B cell (primary cell): Measurements from ENCODE around the gene TELO2. TPM values are rescaled to one million over a fixed set of nuclear protein-coding genes. Genes with fewer than 3 reads are reported as not detected.

Experiments
- ATAC-seq: fragments of 200-7000 bp; cut with Tn5 transposase; one replicate; pipeline ENCODE4 v1.10.0; 2021; ENCODE audit warnings: low read depth, mild to moderate bottlenecking, moderate number of reproducible peaks, moderate library complexity
- CTCF ChIA-PET: fragments of 350-600 bp; sonication (Branson Sonifier 250); formaldehyde crosslinking; loops from one replicate; lab custom pipeline; 2021; ENCODE audit warnings: antibody characterized with exemption, inconsistent platforms; lab: Charles Lee
- POLR2A ChIA-PET: fragments of 350-600 bp; sonication (Branson Sonifier 250); formaldehyde crosslinking; loops from one replicate; lab custom pipeline; 2021; ENCODE audit warnings: antibody characterized with exemption; lab: Charles Lee
- DNase-seq: peaks from one replicate; pipeline ENCODE4 v3.0.0; 2013
- H2AFZ ChIP-seq: 2 replicates; pipeline ENCODE4 v1.6.1; 2012; ENCODE audit warnings: mild to moderate bottlenecking, low read depth, low read length; ENCODE audit not compliant: insufficient read depth, poor library complexity, severe bottlenecking
- H3K27ac ChIP-seq, 2 donors: 1 replicate in 1 of 2; 2 replicates in 1 of 2; pipeline ENCODE4 v1.5.1; 2012 to 2013; ENCODE audit warnings: low read length in 2 of 2, mild to moderate bottlenecking in 2 of 2, moderate library complexity in 1 of 2
- H3K27me3 ChIP-seq, 4 experiments: fragments of 200-600 bp in 1 of 4; sonication (generic) in 1 of 4; replicated peaks in 1 of 4; 1 replicate in 2 of 4; 2 replicates in 2 of 4; pipeline versions ENCODE4 v1.6.1 to v1.7.0; 2013 to 2016; ENCODE audit warnings: low read length in 3 of 4, mild to moderate bottlenecking in 2 of 4, mixed read lengths in 1 of 4, moderate library complexity in 1 of 4; ENCODE audit not compliant: insufficient read depth in 4 of 4, control insufficient read depth in 3 of 4; ENCODE audit errors: control extremely low read depth in 1 of 4
- H3K36me3 ChIP-seq, 2 experiments: replicated peaks in 1 of 2; 1 replicate in 1 of 2; 2 replicates in 1 of 2; pipeline versions ENCODE4 v1.6.1 to v1.7.1; 2013; ENCODE audit warnings: low read length in 1 of 2; ENCODE audit not compliant: insufficient read depth in 2 of 2, control insufficient read depth in 1 of 2; ENCODE audit errors: control extremely low read depth in 1 of 2, extremely low read depth in 1 of 2
- H3K4me1 ChIP-seq, 2 donors: fragments of 200-600 bp in 1 of 2; sonication (generic) in 1 of 2; 1 replicate in 1 of 2; 2 replicates in 1 of 2; pipeline versions ENCODE4 v1.5.1 to v1.6.1; 2013 to 2017; ENCODE audit warnings: low read length in 2 of 2; ENCODE audit not compliant: control insufficient read depth in 2 of 2, insufficient read depth in 2 of 2
- H3K4me2 ChIP-seq: replicated peaks from 2 replicates; pipeline ENCODE3; 2012; ENCODE audit warnings: mild to moderate bottlenecking, low read depth, low read length; ENCODE audit not compliant: poor library complexity, severe bottlenecking
- H3K4me3 ChIP-seq, 5 experiments: fragments of 200-600 bp in 1 of 5; sonication (generic) in 1 of 5; 1 replicate in 3 of 5; 2 replicates in 2 of 5; pipeline versions ENCODE4 v1.5.1 to v1.7.0; 2011 to 2016; ENCODE audit warnings: low read length in 4 of 5, mild to moderate bottlenecking in 4 of 5, low read depth in 2 of 5, control low read depth in 1 of 5, moderate library complexity in 1 of 5; ENCODE audit not compliant: insufficient read depth in 1 of 5; ENCODE audit errors: control extremely low read depth in 1 of 5, extremely low read depth in 1 of 5
- H3K79me2 ChIP-seq: fragments of 200-600 bp; sonication (generic); one replicate; pipeline ENCODE4 v1.6.0; 2016; ENCODE audit warnings: low read length; ENCODE audit not compliant: control insufficient read depth, insufficient read depth
- H3K9ac ChIP-seq: fragments of 200-600 bp; sonication (generic); 2 replicates; pipeline ENCODE4 v1.6.1; 2017; ENCODE audit warnings: mild to moderate bottlenecking, low read length, moderate library complexity
- H3K9me3 ChIP-seq, 3 donors: one replicate each; pipeline versions ENCODE4 v1.6.1 to v1.7.1; 2013; ENCODE audit warnings: low read length in 2 of 3; ENCODE audit not compliant: control insufficient read depth in 2 of 3, insufficient read depth in 1 of 3; ENCODE audit errors: control extremely low read depth in 1 of 3
- H4K20me1 ChIP-seq: 2 replicates; pipeline ENCODE4 v1.6.0; 2012; ENCODE audit warnings: mild to moderate bottlenecking, low read length; ENCODE audit not compliant: insufficient read depth, control insufficient read depth, poor library complexity, severe bottlenecking
- H3K27ac Mint-ChIP-seq: one replicate; pipeline ENCODE4 v1.8.0; 2021; ENCODE audit warnings: mixed read lengths
- H3K27me3 Mint-ChIP-seq: one replicate; pipeline ENCODE4 v1.8.0; 2021; ENCODE audit warnings: mixed read lengths
- H3K4me1 Mint-ChIP-seq: one replicate; pipeline ENCODE4 v1.8.0; 2021; ENCODE audit warnings: mixed read lengths
- H3K4me3 Mint-ChIP-seq: one replicate; pipeline ENCODE4 v1.8.0; 2021; ENCODE audit warnings: mixed read lengths
- H3K9me3 Mint-ChIP-seq: one replicate; pipeline ENCODE4 v1.8.0; 2022; ENCODE audit warnings: mixed read lengths; ENCODE audit not compliant: insufficient read depth
- EZH2 ChIP-seq: IDR thresholded peaks from 2 replicates; pipeline ENCODE4 v1.6.1; 2012; ENCODE audit warnings: borderline replicate concordance, low read depth, mild to moderate bottlenecking, moderate library complexity, low read length; ENCODE audit not compliant: insufficient read depth, poor library complexity, severe bottlenecking
- WGBS: methylation state at CpG from one replicate; pipeline ENCODE4 v1.1.5; 2013; ENCODE audit warnings: missing lambda C conversion rate; ENCODE audit not compliant: insufficient coverage; 5-methylcytosine and 5-hydroxymethylcytosine counted together
- intact Hi-C: fragments of 100-400 bp; cut with micrococcal nuclease; formaldehyde crosslinking; loops from one replicate; pipeline ENCODE4 v1.10.0; 2022
- polyA plus RNA-seq: library from polyadenylated mRNA; depleted of rRNA; stranded (reverse); fragments of >200 nt; gene quantifications from 2 replicates; pipeline ENCODE4 v1.2.3, GENCODE V29; 2012
- total RNA-seq, 2 donors: library from RNA; stranded (reverse); fragments of 120-200 nt in 1 of 2; gene quantifications; 1 replicate in 1 of 2; 2 replicates in 1 of 2; pipeline versions ENCODE4 v1.2.3 to v1.2.4, GENCODE V29; 2013 to 2022
- TF ChIP-seq, protein P1 (sequence below): fragments of 200-600 bp; IDR thresholded peaks from one replicate; pipeline ENCODE4 v1.8.0; 2022; ENCODE audit warnings: antibody characterized with exemption, mild to moderate bottlenecking

The TELO2 gene
- total and polyA plus RNA-seq, 2 donors (not counting 1 experiment from before 2014, with no cell fraction given): 81.9 to 136 TPM

DNA sequence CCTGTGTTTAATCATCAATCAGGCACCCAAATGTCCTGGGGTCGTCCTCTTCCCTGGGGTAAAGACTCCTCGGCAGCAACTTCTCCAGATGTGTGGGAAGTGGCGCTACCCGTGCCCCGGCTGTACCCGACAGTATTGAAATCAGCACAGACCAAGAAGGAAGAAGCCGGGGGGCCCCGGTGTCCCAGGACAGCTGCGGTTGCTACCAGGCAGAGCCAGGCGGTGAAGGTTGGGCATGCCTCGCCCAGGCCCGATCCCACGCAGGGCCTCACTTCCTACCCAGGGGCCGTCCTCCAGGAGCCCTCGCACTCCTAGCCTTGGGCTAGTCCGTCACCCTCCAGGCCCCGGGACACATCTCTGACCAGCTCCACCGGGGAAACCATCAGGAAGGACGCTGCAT lies 39.8 kb upstream of the TELO2 start:
- ChIA-PET POLR2A (no interaction called here), CTCF (no interaction called here)
- H4K20me1 ChIP-seq: peaks cover 5% of the 10 kb centered on the region
- TF ChIP-seq EZH2: no peak
- TF ChIP-seq, protein P1, sequence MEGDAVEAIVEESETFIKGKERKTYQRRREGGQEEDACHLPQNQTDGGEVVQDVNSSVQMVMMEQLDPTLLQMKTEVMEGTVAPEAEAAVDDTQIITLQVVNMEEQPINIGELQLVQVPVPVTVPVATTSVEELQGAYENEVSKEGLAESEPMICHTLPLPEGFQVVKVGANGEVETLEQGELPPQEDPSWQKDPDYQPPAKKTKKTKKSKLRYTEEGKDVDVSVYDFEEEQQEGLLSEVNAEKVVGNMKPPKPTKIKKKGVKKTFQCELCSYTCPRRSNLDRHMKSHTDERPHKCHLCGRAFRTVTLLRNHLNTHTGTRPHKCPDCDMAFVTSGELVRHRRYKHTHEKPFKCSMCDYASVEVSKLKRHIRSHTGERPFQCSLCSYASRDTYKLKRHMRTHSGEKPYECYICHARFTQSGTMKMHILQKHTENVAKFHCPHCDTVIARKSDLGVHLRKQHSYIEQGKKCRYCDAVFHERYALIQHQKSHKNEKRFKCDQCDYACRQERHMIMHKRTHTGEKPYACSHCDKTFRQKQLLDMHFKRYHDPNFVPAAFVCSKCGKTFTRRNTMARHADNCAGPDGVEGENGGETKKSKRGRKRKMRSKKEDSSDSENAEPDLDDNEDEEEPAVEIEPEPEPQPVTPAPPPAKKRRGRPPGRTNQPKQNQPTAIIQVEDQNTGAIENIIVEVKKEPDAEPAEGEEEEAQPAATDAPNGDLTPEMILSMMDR: no peak
- no peaks in the 10 kb centered on the region for H3K27me3 ChIP-seq
- no peak overlapping the region for H3K4me2 ChIP-seq
- Mint-ChIP-seq H3K4me3 (no peak overlapping the region), H3K27ac (no peak overlapping the region), H3K27me3 (no peaks in the 10 kb centered on the region), H3K9me3 (no peaks in the 10 kb centered on the region), H3K4me1 (peaks cover 8% of the 10 kb centered on the region)
- no peaks in the 10 kb centered on the region for H3K9me3 ChIP-seq
- WGBS: 98% methylated on average over 19 of the region's 19 CpGs
- H2AFZ ChIP-seq: no peak overlapping the region
- H3K4me1 ChIP-seq: peaks cover 14 to 15% of the 10 kb centered on the region in 2 donors
- intact Hi-C loops: no loop called here
- ATAC-seq: no peak
- H3K4me3 ChIP-seq: no peak overlapping the region
- H3K9ac ChIP-seq: no peak overlapping the region
- DNase-seq: no peak
- peaks cover 54% of the 10 kb centered on the region for H3K79me2 ChIP-seq
- no peak overlapping the region for H3K27ac ChIP-seq
- peaks cover 0 to 84% of the 10 kb centered on the region in 2 experiments for H3K36me3 ChIP-seq

DNA sequence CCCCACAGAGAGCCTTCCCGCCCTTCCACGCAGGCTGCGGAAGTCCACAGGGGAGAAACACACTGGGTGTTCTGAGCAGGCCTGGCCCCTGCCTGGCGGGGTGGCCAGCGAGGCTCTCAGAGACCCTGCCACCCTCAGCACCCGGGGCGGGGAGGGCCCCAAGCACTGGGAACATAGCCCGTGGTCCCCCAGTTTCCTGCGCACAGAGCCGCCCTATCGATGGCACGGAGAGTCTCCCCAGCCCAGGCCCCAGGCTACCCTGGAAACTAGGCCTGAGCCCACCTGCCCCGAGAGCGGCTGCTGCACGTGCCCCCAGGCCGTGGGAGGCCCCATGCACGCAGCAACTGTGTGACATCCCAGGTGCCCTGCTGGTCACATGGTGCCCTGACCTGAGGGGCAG lies 38.6 kb upstream of the TELO2 start:
- H3K27ac Mint-ChIP-seq: no peak overlapping the region
- no peaks in the 10 kb centered on the region for H3K9me3 Mint-ChIP-seq
- no peaks in the 10 kb centered on the region for H3K27me3 ChIP-seq
- H3K4me3 Mint-ChIP-seq: no peak overlapping the region
- no peak overlapping the region for H3K4me3 ChIP-seq
- 92% methylated on average over 17 of the region's 17 CpGs for WGBS
- no peak overlapping the region for H2AFZ ChIP-seq
- peaks cover 23 to 27% of the 10 kb centered on the region in 2 donors for H3K4me1 ChIP-seq
- peaks cover 57% of the 10 kb centered on the region for H3K79me2 ChIP-seq
- H3K27me3 Mint-ChIP-seq: no peaks in the 10 kb centered on the region
- peaks cover under 1% of the 10 kb centered on the region for H4K20me1 ChIP-seq
- peaks cover 0 to 77% of the 10 kb centered on the region in 2 experiments for H3K36me3 ChIP-seq
- DNase-seq (no peak), ATAC-seq (no peak)
- no peak overlapping the region for H3K27ac ChIP-seq
- ChIA-PET CTCF (no interaction called here), POLR2A (no interaction called here)
- intact Hi-C loops: no loop called here
- H3K4me2 ChIP-seq: no peak overlapping the region
- H3K4me1 Mint-ChIP-seq: peaks cover 17% of the 10 kb centered on the region
- H3K9me3 ChIP-seq: no peaks in the 10 kb centered on the region
- no peak overlapping the region for H3K9ac ChIP-seq
- no peak for TF ChIP-seq EZH2
- TF ChIP-seq, protein P1: no peak
